Endodermal cell (in vitro differentiated cells): ENCODE measurements around the gene PRKAG2. TPM values are rescaled to one million over a fixed set of nuclear protein-coding genes. Genes with fewer than 3 reads are reported as not detected.
A peak's percentile ranks its signal among the peaks of the same experiment; 100 is the strongest.

Source experiments
- DNase-seq: peaks from one replicate; pipeline ENCODE4 v3.0.0-alpha.2; 2017
- H3K27ac ChIP-seq: 2 replicates; pipeline ENCODE4 v1.5.1; 2013; ENCODE audit warnings: mild to moderate bottlenecking, low read depth, low read length, moderate library complexity
- H3K27me3 ChIP-seq: 2 replicates; pipeline ENCODE4 v1.6.1; 2013; ENCODE audit warnings: mild to moderate bottlenecking, low read length, moderate library complexity; ENCODE audit not compliant: insufficient read depth, control insufficient read depth, poor library complexity, severe bottlenecking
- H3K36me3 ChIP-seq: 2 replicates; pipeline ENCODE4 v1.7.0; 2013; ENCODE audit warnings: mild to moderate bottlenecking, low read length, moderate library complexity; ENCODE audit not compliant: control insufficient read depth, insufficient read depth
- H3K4me1 ChIP-seq: one replicate; pipeline ENCODE4 v1.7.0; 2013; ENCODE audit warnings: low read length; ENCODE audit not compliant: control insufficient read depth, insufficient read depth
- H3K4me3 ChIP-seq: 2 replicates; pipeline ENCODE4 v1.5.1; 2013; ENCODE audit warnings: mild to moderate bottlenecking, low read length, moderate library complexity
- H3K9ac ChIP-seq: 2 replicates; pipeline ENCODE4 v1.6.1; 2013; ENCODE audit warnings: mild to moderate bottlenecking, low read length, moderate library complexity; ENCODE audit not compliant: poor library complexity, severe bottlenecking; ENCODE audit errors: extremely low read depth
- H3K9me3 ChIP-seq: 2 replicates; pipeline ENCODE4 v1.6.1; 2013; ENCODE audit warnings: mild to moderate bottlenecking, low read length, moderate library complexity; ENCODE audit not compliant: control insufficient read depth
- H3K27ac Mint-ChIP-seq: 2 replicates; pipeline ENCODE4 v1.8.0; 2020; ENCODE audit warnings: mixed read lengths
- H3K27me3 Mint-ChIP-seq: 2 replicates; pipeline ENCODE4 v1.8.0; 2021; ENCODE audit warnings: mild to moderate bottlenecking, mixed read lengths; ENCODE audit not compliant: insufficient read depth
- H3K36me3 Mint-ChIP-seq: 2 replicates; pipeline ENCODE4 v1.8.0; 2020; ENCODE audit warnings: low read depth, mixed read lengths
- H3K4me1 Mint-ChIP-seq: 2 replicates; pipeline ENCODE4 v1.8.0; 2020; ENCODE audit warnings: mixed read lengths
- H3K4me3 Mint-ChIP-seq: 2 replicates; pipeline ENCODE4 v1.8.0; 2020; ENCODE audit warnings: mild to moderate bottlenecking, moderate library complexity, mixed read lengths
- H3K9me3 Mint-ChIP-seq: 2 replicates; pipeline ENCODE4 v1.8.0; 2020; ENCODE audit warnings: mild to moderate bottlenecking, mixed read lengths
- WGBS, 2 experiments: methylation state at CpG; one replicate each; pipeline versions ENCODE4 v1.1.5 to v1.1.7; 2013; ENCODE audit warnings: missing lambda C conversion rate in 2 of 2, mixed read lengths in 1 of 2; ENCODE audit not compliant: insufficient coverage in 1 of 2, insufficient read length in 1 of 2; 5-methylcytosine and 5-hydroxymethylcytosine counted together
- total RNA-seq, 2 donors: library from RNA; stranded (reverse); fragmentation: NEBNext Ultra II Directional in 1 of 2; extraction: Animal tissue kit (Norgen Biotek cat#: 25700) in 1 of 2; gene quantifications; 2 replicates in 1 of 2; 3 replicates in 1 of 2; pipeline ENCODE4 v1.2.1, GENCODE V29; 2021
- TF ChIP-seq, protein P1 (sequence below): fragments of 200-600 bp; sonication (generic); conservative IDR thresholded peaks from 2 replicates; pipeline ENCODE4 v1.5.0; 2021; ENCODE audit warnings: antibody characterized with exemption, mild to moderate bottlenecking

Gene PRKAG2
- total RNA-seq, 2 donors from 2014 or later = 17.2 to 20.7 TPM

DNA sequence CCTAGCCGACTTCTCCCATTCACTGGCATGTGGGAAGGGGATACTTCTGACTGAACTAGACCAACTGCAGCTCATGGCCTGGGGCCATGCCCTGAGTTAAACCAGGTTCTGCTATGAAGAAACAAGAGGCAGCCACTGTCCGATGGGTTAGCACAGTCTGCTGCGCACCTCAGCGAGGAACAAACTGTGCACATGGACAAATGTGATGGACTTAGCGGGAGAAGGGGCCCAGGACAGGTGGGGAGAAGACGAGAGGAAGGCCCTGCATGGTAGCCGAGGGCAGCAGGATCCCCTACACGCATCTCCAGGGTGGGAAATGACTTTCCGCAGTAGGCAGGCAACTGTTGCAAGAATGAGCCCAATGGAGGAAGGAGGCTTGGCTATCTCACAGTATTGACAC, 115.0 kb downstream of the PRKAG2 start:
- no peak overlapping the region for H3K4me3 ChIP-seq
- Mint-ChIP-seq H3K4me1 (peaks cover 10% of the 10 kb centered on the region), H3K9me3 (no peaks in the 10 kb centered on the region), H3K27ac (no peak overlapping the region), H3K4me3 (no peak overlapping the region), H3K36me3 (no peaks in the 10 kb centered on the region), H3K27me3 (peaks cover 17% of the 10 kb centered on the region)
- DNase-seq = no peak
- 94 to 98% methylated on average over 9 of the region's 9 CpGs for WGBS, 2 experiments
- no peaks in the 10 kb centered on the region for H3K27me3 ChIP-seq
- TF ChIP-seq, protein P1, sequence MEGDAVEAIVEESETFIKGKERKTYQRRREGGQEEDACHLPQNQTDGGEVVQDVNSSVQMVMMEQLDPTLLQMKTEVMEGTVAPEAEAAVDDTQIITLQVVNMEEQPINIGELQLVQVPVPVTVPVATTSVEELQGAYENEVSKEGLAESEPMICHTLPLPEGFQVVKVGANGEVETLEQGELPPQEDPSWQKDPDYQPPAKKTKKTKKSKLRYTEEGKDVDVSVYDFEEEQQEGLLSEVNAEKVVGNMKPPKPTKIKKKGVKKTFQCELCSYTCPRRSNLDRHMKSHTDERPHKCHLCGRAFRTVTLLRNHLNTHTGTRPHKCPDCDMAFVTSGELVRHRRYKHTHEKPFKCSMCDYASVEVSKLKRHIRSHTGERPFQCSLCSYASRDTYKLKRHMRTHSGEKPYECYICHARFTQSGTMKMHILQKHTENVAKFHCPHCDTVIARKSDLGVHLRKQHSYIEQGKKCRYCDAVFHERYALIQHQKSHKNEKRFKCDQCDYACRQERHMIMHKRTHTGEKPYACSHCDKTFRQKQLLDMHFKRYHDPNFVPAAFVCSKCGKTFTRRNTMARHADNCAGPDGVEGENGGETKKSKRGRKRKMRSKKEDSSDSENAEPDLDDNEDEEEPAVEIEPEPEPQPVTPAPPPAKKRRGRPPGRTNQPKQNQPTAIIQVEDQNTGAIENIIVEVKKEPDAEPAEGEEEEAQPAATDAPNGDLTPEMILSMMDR = no peak
- no peaks in the 10 kb centered on the region for H3K36me3 ChIP-seq
- H3K4me1 ChIP-seq = no peaks in the 10 kb centered on the region
- no peak overlapping the region for H3K27ac ChIP-seq
- H3K9ac ChIP-seq = no peak overlapping the region
- H3K9me3 ChIP-seq = no peaks in the 10 kb centered on the region

DNA sequence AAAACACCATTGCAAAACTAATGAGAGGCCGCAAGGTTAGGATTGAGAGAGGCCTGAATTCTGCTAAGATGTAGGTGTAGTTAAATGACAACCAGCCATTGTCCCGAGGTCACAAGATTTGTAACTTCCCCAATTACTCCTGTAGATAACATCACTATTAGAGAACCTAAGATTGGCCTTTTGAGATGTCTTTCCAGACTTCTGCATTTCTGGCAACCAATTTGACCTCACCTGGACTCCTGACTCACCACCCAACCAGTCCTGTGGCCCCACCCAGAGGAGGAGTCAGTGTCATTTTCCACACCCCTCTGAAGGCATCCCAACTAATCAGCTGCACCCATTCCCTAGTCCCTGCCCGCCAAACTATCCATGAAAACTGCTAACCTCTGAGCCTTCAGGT, 115.7 kb downstream of the PRKAG2 start:
- Mint-ChIP-seq H3K4me1 (peaks cover 14% of the 10 kb centered on the region), H3K27ac (no peak overlapping the region), H3K27me3 (peaks cover 17% of the 10 kb centered on the region), H3K36me3 (no peaks in the 10 kb centered on the region), H3K4me3 (no peak overlapping the region), H3K9me3 (no peaks in the 10 kb centered on the region)
- Histone ChIP-seq H3K27ac (no peak overlapping the region), H3K9ac (no peak overlapping the region), H3K36me3 (no peaks in the 10 kb centered on the region), H3K4me3 (no peak overlapping the region), H3K27me3 (no peaks in the 10 kb centered on the region), H3K9me3 (no peaks in the 10 kb centered on the region), H3K4me1 (no peaks in the 10 kb centered on the region)
- TF ChIP-seq, protein P1 = no peak
- 93 to 100% methylated on average over 1 to 3 of the region's 3 CpGs for WGBS, 2 experiments
- peak; percentile 59 for DNase-seq

DNA sequence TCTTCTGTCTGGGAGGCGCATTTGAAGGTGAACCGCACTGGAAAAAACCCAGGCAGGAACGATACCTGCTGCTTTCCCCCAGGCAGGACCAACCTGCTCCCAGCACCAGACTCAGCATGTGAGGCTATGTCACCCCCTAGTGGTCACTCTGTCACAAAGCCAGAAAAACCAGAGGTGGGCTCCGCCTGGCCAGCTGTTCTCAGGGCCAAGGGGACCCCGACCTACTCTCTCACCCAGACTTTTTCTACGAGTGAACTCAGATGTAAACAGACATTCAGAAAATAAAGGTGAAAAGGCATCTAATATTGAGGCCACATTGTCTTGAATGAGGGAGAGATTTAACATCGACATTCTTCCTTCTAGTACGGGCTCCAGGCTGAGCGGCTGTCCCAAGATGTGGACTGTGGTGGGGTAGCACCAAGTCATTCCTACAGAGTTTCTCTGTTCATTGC, 117.3 kb downstream of the PRKAG2 start:
- peak; percentile 92 for DNase-seq
- Mint-ChIP-seq H3K36me3 (no peaks in the 10 kb centered on the region), H3K9me3 (no peaks in the 10 kb centered on the region), H3K4me3 (no peak overlapping the region), H3K27me3 (peaks cover 15% of the 10 kb centered on the region), H3K27ac (no peak overlapping the region), H3K4me1 (peaks cover 14% of the 10 kb centered on the region)
- no peak overlapping the region for H3K9ac ChIP-seq
- no peaks in the 10 kb centered on the region for H3K27me3 ChIP-seq
- TF ChIP-seq, protein P1 = peak; percentile 92
- 64 to 68% methylated on average over 7 to 9 of the region's 9 CpGs for WGBS, 2 experiments
- no peaks in the 10 kb centered on the region for H3K9me3 ChIP-seq
- no peak overlapping the region for H3K27ac ChIP-seq
- no peaks in the 10 kb centered on the region for H3K36me3 ChIP-seq
- no peaks in the 10 kb centered on the region for H3K4me1 ChIP-seq
- no peak overlapping the region for H3K4me3 ChIP-seq
